Adrenal gland (tissue), 5 donors: ENCODE data around the gene CBR4.

Experiments
- CTCF ChIP-seq, 6 experiments: fragments of 450-650 bp in 4 of 6; fragments of 200-600 bp in 2 of 6; sonication (generic) in 1 of 6; IDR thresholded peaks; 1 replicate in 5 of 6; 2 replicates in 1 of 6; pipeline versions ENCODE4 v1.5.1 to v1.8.0; 2016 to 2021; ENCODE audit warnings: antibody characterized with exemption in 6 of 6, mild to moderate bottlenecking in 2 of 6, moderate library complexity in 1 of 6
- POLR2A ChIP-seq, 2 donors: fragments of 450-650 bp; IDR thresholded peaks; one replicate each; pipeline ENCODE4 v1.6.1; 2017; ENCODE audit warnings: antibody characterized with exemption in 2 of 2, mild to moderate bottlenecking in 2 of 2, moderate library complexity in 1 of 2
- donor health status: DM: no; HTN: no; CAD: no.

GRCh38 chr4:169027663-169028062 is 17.6 kb upstream of the CBR4 start:
- TF ChIP-seq CTCF (IDR thresholded peaks at IDR 0.05) (no peak), POLR2A (IDR thresholded peaks at IDR 0.05) (no peak)
